Panc1 (cell line): ENCODE measurements around the gene DDOST. TPM values are rescaled to one million over a fixed set of nuclear protein-coding genes. Genes with fewer than 3 reads are reported as not detected.

ENCODE experiments used
- ATAC-seq: fragments of 200-7000 bp; cut with Tn5 transposase; 2 replicates; pipeline ENCODE4 v1.9.1; 2020; ENCODE audit warnings: mild to moderate bottlenecking, moderate library complexity
- BruUV-seq: library from RNA; stranded (reverse); fragments of 400-500 nt; replicated peaks from 2 replicates; lab custom pipeline; 2021; lab: Mats Ljungman, UMichigan
- CTCF ChIA-PET: fragments of 300-600 bp; sonication (Branson Sonifier 250); formaldehyde crosslinking; loops from one replicate; lab custom pipeline; 2022; ENCODE audit warnings: antibody characterized with exemption; lab: Charles Lee
- POLR2A ChIA-PET: fragments of 300-600 bp; sonication (Branson Sonifier 250); formaldehyde crosslinking; loops from one replicate; lab custom pipeline; 2022; ENCODE audit warnings: antibody characterized with exemption; lab: Charles Lee
- DNase-seq: peaks from one replicate; pipeline ENCODE4 v3.0.0-alpha.2; 2010; ENCODE audit warnings: low read depth, low spot score
- H3K27ac ChIP-seq: 2 replicates; pipeline ENCODE4 v1.5.1; 2011; ENCODE audit warnings: mild to moderate bottlenecking, low read length, inconsistent platforms
- H3K27me3 ChIP-seq: fragments of 200-500 bp; sonication (Bioruptor generic); 2 replicates; pipeline ENCODE4 v1.6.0; 2014; ENCODE audit warnings: low read length, inconsistent platforms; ENCODE audit not compliant: control insufficient read depth, insufficient read depth
- H3K36me3 ChIP-seq: fragments of 200-500 bp; sonication (Bioruptor generic); 2 replicates; pipeline ENCODE4 v1.5.1; 2014; ENCODE audit warnings: inconsistent platforms, mild to moderate bottlenecking, low read length, moderate library complexity; ENCODE audit not compliant: control insufficient read depth, insufficient read depth
- H3K4me1 ChIP-seq: 2 replicates; pipeline ENCODE4 v1.5.1; 2011; ENCODE audit warnings: inconsistent platforms, mild to moderate bottlenecking, low read length, moderate library complexity; ENCODE audit not compliant: control insufficient read depth, insufficient read depth
- H3K4me3 ChIP-seq, 2 experiments: 2 replicates each; pipeline ENCODE4 v1.5.1; 2011 to 2012; ENCODE audit warnings: low read depth in 2 of 2, low read length in 2 of 2, mild to moderate bottlenecking in 2 of 2, inconsistent platforms in 1 of 2, moderate library complexity in 1 of 2
- H3K9me3 ChIP-seq: fragments of 200-500 bp; sonication (Bioruptor generic); 2 replicates; pipeline ENCODE4 v1.5.1; 2014; ENCODE audit warnings: low read depth, mild to moderate bottlenecking, inconsistent platforms, low read length, moderate library complexity; ENCODE audit not compliant: control insufficient read depth, insufficient read depth
- CTCF ChIP-seq: fragments of 450-650 bp; IDR thresholded peaks from 2 replicates; pipeline ENCODE4 v1.5.1; 2017; ENCODE audit warnings: mild to moderate bottlenecking
- POLR2AphosphoS5 ChIP-seq: IDR thresholded peaks from 2 replicates; pipeline ENCODE4 v1.6.1; 2012; ENCODE audit warnings: mild to moderate bottlenecking, low read depth, low read length, moderate library complexity
- REST ChIP-seq, 2 experiments: IDR thresholded peaks; 2 replicates each; pipeline ENCODE4 v1.6.1; 2011 to 2012; ENCODE audit warnings: low read depth in 2 of 2, control low read depth in 1 of 2, low read length in 1 of 2, mild to moderate bottlenecking in 1 of 2, moderate library complexity in 1 of 2; ENCODE audit not compliant: insufficient read depth in 1 of 2
- SIN3A ChIP-seq: IDR thresholded peaks from 2 replicates; pipeline ENCODE4 v1.6.1; 2012; ENCODE audit warnings: low read depth, mild to moderate bottlenecking, low read length, moderate library complexity, borderline replicate concordance; ENCODE audit not compliant: insufficient read depth
- TCF7L2 ChIP-seq: IDR thresholded peaks from 2 replicates; pipeline ENCODE4 v1.6.1; 2011; ENCODE audit warnings: mild to moderate bottlenecking, low read depth, low read length, inconsistent platforms
- in situ Hi-C: cut with HindIII; loops from 2 replicates; pipeline ENCODE4 v1.10.0; 2016; ENCODE audit warnings: low sequenced_read_pairs, low pct_unique_long_range_greater_than_20kb
- intact Hi-C: fragments of 100-400 bp; cut with micrococcal nuclease; formaldehyde crosslinking; loops from one replicate; pipeline ENCODE4 v1.10.0; 2022; ENCODE audit not compliant: unreplicated experiment
- total RNA-seq: library from RNA; stranded (reverse); gene quantifications from one replicate; pipeline ENCODE4 v1.2.1, GENCODE V29; 2021; ENCODE audit not compliant: unreplicated experiment

Gene DDOST
- total RNA-seq, 1 experiment from 2014 or later: 337 TPM

GRCh38 chr1:20660847-20661206 lies 342 bp downstream of the DDOST start:
- Histone ChIP-seq H3K4me1 (peaks cover 10% of the 10 kb centered on the region), H3K36me3 (peaks cover 14% of the 10 kb centered on the region), H3K27me3 (no peaks in the 10 kb centered on the region), H3K27ac (peak overlapping the region; percentile 96), H3K4me3 (peak overlapping the region; percentile 88 to 100), H3K9me3 (no peaks in the 10 kb centered on the region)
- peak; percentile 2 for ATAC-seq
- BruUV-seq: no TSS peak
- intact Hi-C loops (no loop called here), in situ Hi-C loops (no loop called here)
- no peak for TF ChIP-seq TCF7L2
- no peak for TF ChIP-seq REST (IDR thresholded peaks at IDR 0.05; ENCODE audit: insufficient read depth in 1 of 2, low read depth in 2 of 2, low read length in 1 of 2)
- TF ChIP-seq CTCF: no peak
- TF ChIP-seq POLR2AphosphoS5: no peak
- no peak for TF ChIP-seq SIN3A
- ChIA-PET POLR2A (interaction anchor here (0.7 to 1.1 kb wide), 2 partner anchors 15 to 1049 kb away, joined by 3 to 4 read pairs; no protein-coding TSS in a partner anchor), CTCF (interaction anchor here (0.6 kb wide), 1 partner anchor 511 kb away, joined by 6 read pairs; no protein-coding TSS in a partner anchor)
- DNase-seq: no peak

- ATAC-seq (no peak), DNase-seq (no peak)
- in situ Hi-C loops (no loop called here), intact Hi-C loops (no loop called here)
- peaks cover 17% of the 10 kb centered on the region for H3K36me3 ChIP-seq
- no peaks in the 10 kb centered on the region for H3K27me3 ChIP-seq
- H3K27ac ChIP-seq: peak overlapping the region; percentile 96
- peaks cover 10% of the 10 kb centered on the region for H3K4me1 ChIP-seq
- POLR2A ChIA-PET: interaction anchor here (0.5 kb wide), 1 partner anchor 95 kb away, joined by 8 read pairs; no protein-coding TSS in a partner anchor
- TF ChIP-seq TCF7L2: no peak
- TF ChIP-seq SIN3A: no peak
- no peak for TF ChIP-seq POLR2AphosphoS5
- no peak for TF ChIP-seq CTCF
- no peak for TF ChIP-seq REST (IDR thresholded peaks at IDR 0.05; ENCODE audit: insufficient read depth in 1 of 2, low read depth in 2 of 2, low read length in 1 of 2)
- BruUV-seq: TSS peak; percentile 73
- peak overlapping the region; percentile 88 to 100 for H3K4me3 ChIP-seq
- CTCF ChIA-PET: no interaction called here
- no peaks in the 10 kb centered on the region for H3K9me3 ChIP-seq
Measured at GRCh38 chr1:20660363-20660762, 806 bp downstream of the DDOST start.
